Measurements from ENCODE around the gene MRPL49. TPM values are rescaled to one million over a fixed set of nuclear protein-coding genes. Genes with fewer than 3 reads are reported as not detected.

The MRPL49 gene
- total RNA-seq, 1 experiment from 2014 or later: 55.9 TPM

- TF ChIP-seq NFATC4 (CRISPR knock-in tag; IDR thresholded peaks at IDR 0.05): peak; percentile 80; the same call in 1 of the 2 replicates
- peak; percentile 52; the same call in 1 of the 2 replicates for TF ChIP-seq PRDM15 (CRISPR knock-in tag; IDR thresholded peaks at IDR 0.05)
- TF ChIP-seq ETV6 (CRISPR knock-in tag; IDR thresholded peaks at IDR 0.05): no peak
- no peak for TF ChIP-seq JAZF1 (CRISPR knock-in tag; IDR thresholded peaks at IDR 0.05)
- TF ChIP-seq ATF6 (CRISPR knock-in tag; IDR thresholded peaks at IDR 0.05): no peak
- TF ChIP-seq KAT7 (CRISPR knock-in tag; IDR thresholded peaks at IDR 0.05; ENCODE audit: borderline replicate concordance): no peak
- no peak for TF ChIP-seq HMGXB4 (CRISPR knock-in tag; IDR thresholded peaks at IDR 0.05)
- peak; percentile 60; the same call in 1 of the 2 replicates for TF ChIP-seq SMAD3 (CRISPR knock-in tag; IDR thresholded peaks at IDR 0.05; ENCODE audit: borderline replicate concordance)
- TF ChIP-seq ZBTB21 (CRISPR knock-in tag; IDR thresholded peaks at IDR 0.05; ENCODE audit: borderline replicate concordance): no peak
- no peak for TF ChIP-seq FOXP4 (CRISPR knock-in tag; IDR thresholded peaks at IDR 0.05)
Observed at GRCh38 chr11:65111744-65112545, 10.2 kb upstream of the MRPL49 start, which contains the start of gene TM7SF2 (continued).

GRCh38 chr11:65112546-65113360, 9.4 kb upstream of the MRPL49 start:
- Mint-ChIP-seq H3K27ac (peak overlapping the region; percentile 52; the same call in 1 of the 2 replicates), H3K27me3 (ENCODE audit: low read depth) (no peaks in the 10 kb centered on the region), H3K36me3 (no peaks in the 10 kb centered on the region; the same call in 1 of the 2 replicates), H3K4me1 (peaks cover 17% of the 10 kb centered on the region), H3K4me3 (peak overlapping the region; percentile 91), H3K9me3 (no peaks in the 10 kb centered on the region)
- DNase-seq (ENCODE audit: low spot score): peak; percentile 69
- POLR2A ChIA-PET: interaction anchor here (0.6 to 2.2 kb wide), 6 partner anchors 9 to 1720 kb away, joined by 3 to 19 read pairs (median 7); partner anchors contain the start of genes CAPN1, FAU, MRPL49 and VPS51
- peak; percentile 20 for ATAC-seq
- CTCF ChIA-PET: interaction anchor here (0.6 to 4.8 kb wide), 25 partner anchors 8 to 309 kb away, joined by 3 to 104 read pairs (median 5); partner anchors contain the start of genes ARL2, BATF2, CAPN1 and FAU
- no peak for TF ChIP-seq TEAD4 (CRISPR knock-in tag; IDR thresholded peaks at IDR 0.05)
- peak; percentile 72; the same call in 1 of the 2 replicates for TF ChIP-seq ZNF671 (CRISPR knock-in tag; IDR thresholded peaks at IDR 0.05)
- TF ChIP-seq ZNF317 (CRISPR knock-in tag; IDR thresholded peaks at IDR 0.05; ENCODE audit: borderline replicate concordance, low read depth): no peak
- TF ChIP-seq ZNF219 (CRISPR knock-in tag; IDR thresholded peaks at IDR 0.05; ENCODE audit: borderline replicate concordance): 0 out of 2 replicates have a peak, but pooled peaks have one; percentile 78
- no peak for TF ChIP-seq NR3C1 (CRISPR knock-in tag; conservative IDR thresholded peaks at IDR 0.05; ENCODE audit: low read depth)
- peak; percentile 96; the same call in 1 of the 2 replicates for TF ChIP-seq HMGXB4 (CRISPR knock-in tag; IDR thresholded peaks at IDR 0.05)
- no peak for TF ChIP-seq E2F4 (CRISPR knock-in tag; IDR thresholded peaks at IDR 0.05; ENCODE audit: borderline replicate concordance, low read depth)

Measured in WTC11 (cell line).